Astrocyte of the spinal cord (primary cell): ENCODE results near the gene CABP4.

Experiments used
- DNase-seq: peaks from one replicate; pipeline ENCODE4 v3.0.0; 2011; ENCODE audit warnings: low read depth, low spot score
- H3K4me3 ChIP-seq: 2 replicates; pipeline ENCODE4 v1.5.1; 2011; ENCODE audit warnings: low read depth, mild to moderate bottlenecking, low read length, moderate library complexity
- in situ Hi-C: cut with HindIII; loops from 2 replicates; pipeline ENCODE4 v1.10.0; 2017; ENCODE audit warnings: low sequenced_read_pairs
- TF ChIP-seq, protein P1 (sequence below): IDR thresholded peaks from 2 replicates; pipeline ENCODE4 v1.5.1; 2012; ENCODE audit warnings: low read depth, mild to moderate bottlenecking, low read length, inconsistent platforms

The CABP4 gene

DNA sequence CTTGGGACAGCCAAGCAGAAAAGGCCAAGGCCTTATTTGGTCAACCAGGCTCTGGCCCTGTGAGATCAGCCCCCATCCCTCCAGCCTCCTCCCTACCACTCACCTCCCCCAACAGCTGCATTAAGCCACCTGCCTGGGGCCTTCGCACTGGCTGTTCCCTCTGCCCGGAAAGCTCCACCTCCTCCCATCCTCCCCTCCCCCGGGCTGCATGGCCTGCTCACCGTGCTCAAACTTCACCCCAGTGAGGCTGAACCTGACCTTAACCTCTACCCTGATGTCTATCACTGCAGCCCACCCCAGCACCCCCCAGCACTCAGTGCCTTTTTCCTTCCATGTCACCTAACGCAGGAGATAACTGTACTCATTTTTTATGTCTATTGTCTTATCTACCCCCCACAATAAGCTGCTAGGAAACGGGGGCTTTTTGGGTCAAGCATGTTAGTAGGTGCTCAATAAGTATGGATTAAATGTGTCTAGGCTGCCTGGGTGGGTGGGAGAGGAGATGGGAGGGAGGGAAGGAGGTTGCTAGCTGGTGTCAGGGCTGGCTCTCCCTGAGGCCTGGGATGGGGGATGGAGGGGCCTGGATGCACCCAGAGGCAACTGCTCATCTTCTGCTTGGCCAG, 18.6 kb upstream of the CABP4 start:
- peak; percentile 11 for DNase-seq
- no peak overlapping the region for H3K4me3 ChIP-seq
- in situ Hi-C loops: no loop called here
- TF ChIP-seq, protein P1, sequence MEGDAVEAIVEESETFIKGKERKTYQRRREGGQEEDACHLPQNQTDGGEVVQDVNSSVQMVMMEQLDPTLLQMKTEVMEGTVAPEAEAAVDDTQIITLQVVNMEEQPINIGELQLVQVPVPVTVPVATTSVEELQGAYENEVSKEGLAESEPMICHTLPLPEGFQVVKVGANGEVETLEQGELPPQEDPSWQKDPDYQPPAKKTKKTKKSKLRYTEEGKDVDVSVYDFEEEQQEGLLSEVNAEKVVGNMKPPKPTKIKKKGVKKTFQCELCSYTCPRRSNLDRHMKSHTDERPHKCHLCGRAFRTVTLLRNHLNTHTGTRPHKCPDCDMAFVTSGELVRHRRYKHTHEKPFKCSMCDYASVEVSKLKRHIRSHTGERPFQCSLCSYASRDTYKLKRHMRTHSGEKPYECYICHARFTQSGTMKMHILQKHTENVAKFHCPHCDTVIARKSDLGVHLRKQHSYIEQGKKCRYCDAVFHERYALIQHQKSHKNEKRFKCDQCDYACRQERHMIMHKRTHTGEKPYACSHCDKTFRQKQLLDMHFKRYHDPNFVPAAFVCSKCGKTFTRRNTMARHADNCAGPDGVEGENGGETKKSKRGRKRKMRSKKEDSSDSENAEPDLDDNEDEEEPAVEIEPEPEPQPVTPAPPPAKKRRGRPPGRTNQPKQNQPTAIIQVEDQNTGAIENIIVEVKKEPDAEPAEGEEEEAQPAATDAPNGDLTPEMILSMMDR: no peak

DNA sequence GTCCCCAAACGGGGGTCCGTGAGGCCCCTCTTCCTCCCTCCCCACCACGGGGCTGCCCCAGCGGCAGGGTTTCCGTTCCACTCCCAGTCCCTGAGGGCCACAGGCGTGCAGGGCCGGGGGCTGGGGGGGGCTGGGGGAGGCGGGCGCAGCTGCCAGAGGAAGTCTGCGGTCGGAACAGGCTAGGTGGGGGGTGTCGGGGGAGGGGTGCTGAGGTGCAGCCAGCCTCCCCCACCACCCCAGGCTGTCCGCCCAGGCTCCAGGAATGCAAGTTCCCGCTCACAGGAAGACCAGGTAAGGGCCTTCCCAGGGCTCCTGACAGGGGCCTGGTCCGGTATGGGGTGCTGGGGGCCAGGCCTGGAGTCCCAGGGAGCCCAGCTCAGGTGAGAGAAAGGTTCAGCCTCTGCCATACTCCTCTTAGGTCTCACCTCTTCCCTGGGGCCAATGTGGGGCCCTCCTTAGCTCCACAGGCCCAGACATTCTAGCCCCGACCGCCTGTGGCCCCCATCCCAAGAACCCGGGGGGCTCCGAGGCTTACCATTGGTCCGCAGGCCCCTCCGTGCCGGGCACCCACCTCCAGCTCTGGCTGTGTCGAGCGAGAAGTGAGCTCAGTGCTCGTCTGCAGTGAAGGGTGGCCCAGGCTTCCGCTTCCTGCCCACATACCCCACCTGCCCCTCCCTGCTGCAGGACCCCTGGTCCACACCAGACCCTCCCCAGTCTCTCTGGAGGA, 17.9 kb upstream of the CABP4 start, which contains the start of gene PTPRCAP:
Gene PTPRCAP (minus strand): TSS at position 601 of the 727 bp plus-strand sequence. CDS start 63 bp downstream, at position 538.
- in situ Hi-C loops: no loop called here
- TF ChIP-seq, protein P1: no peak
- no peak within 1 kb of the TSS for H3K4me3 ChIP-seq
- no peak for DNase-seq

DNA sequence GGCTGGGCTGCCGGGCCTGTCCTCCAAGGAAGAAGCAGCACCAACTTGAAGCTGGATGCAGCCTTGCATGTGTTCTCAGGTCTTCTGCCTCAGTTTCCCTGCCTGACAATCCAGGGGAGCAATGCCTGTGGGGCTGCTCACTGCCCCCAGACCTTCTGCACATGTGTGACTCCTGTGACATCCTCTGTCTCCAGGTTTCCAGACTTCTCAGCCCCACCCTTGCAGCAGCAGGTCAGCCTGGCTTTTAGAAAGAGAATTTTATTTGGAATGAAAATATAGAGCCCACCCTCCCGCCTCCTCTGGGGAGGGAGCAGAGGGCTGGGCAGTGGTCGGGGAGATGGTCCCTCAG, 17.4 kb upstream of the CABP4 start:
- no peak for DNase-seq
- H3K4me3 ChIP-seq: no peak overlapping the region
- TF ChIP-seq, protein P1: no peak
- in situ Hi-C loops: no loop called here

DNA sequence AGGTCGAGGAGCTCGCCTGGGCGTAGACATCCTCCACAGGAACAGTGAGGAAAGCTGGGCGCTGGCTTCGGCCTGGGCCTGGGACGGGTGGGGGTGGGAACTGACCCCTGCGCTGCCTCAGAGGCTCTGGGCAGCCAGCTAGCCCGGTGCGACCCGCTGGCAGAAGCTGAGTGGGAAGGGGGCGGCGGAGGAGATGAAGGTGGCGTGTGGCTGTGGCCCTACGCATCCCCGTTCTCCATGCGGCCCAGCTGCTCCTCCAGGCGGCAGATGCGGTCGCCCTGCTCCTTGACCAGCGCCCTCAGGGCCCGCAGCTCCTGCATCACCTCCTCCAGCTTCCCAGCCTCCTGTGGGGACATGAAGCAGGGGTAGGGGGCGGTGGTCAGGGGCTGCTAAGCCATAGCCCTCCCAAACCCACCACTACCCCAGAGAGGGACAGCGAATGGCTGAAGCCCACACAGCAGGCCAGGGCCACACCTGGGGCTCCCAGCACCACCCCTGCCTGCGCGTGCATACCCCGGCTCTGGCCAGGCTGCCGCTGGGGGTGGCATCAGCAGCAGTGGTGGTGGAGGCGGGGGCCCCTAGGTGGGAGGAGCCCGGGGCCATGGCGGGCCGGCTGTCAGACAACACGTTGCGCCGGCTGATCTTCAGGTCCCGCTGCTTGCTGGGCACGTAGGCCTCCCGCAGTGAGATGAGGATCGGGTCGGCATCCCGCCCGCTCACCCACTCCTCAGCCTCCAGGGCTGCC, 16.8 kb upstream of the CABP4 start:
- in situ Hi-C loops: no loop called here

DNA sequence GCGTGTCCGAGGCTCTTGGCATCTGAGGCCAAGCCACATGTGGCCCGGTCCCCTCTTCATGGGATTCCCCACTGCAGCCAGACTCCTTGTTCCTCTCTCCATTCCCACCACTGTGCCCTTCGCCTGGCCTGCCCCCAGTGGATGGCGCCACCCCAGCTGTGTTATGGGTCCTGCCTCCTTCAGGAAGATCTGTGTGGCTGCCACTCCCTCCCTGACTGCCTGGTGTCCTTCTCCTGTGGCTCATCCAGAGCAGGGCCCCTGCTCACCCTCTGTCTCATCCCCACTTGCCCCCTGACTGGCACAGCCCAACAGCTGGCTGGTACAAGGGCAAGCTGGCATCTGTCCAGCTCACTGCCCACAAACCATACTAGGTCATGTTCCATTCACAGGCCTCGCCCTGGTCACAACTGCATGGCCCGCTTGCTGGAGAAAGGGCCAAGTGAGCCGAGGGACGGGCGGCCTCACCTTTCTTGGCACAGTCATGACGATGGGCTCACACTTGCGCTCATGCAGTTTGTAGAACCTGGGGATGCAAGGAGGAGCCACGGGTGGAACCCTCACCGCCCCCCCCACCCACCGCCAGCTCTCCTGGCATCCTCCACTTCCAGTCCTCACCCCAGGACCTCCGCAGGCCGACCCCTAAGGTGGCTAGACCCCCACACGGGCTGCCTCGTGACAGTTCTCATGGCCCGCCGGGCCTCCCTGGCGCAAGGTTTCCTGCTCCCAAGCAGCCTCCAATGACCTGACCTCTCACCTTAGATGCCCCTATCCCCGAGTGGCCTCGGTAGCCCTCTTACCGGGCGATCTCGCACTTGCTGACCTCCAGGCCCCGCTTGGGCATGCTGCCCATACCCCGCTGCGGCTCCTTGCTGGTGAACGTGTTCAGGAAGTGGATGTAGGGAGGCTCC, 15.6 kb upstream of the CABP4 start:
- no peak overlapping the region for H3K4me3 ChIP-seq
- TF ChIP-seq, protein P1: peak; percentile 25
- DNase-seq: peak; percentile 10
- in situ Hi-C loops: no loop called here

More for the DNA sequence above, 16.8 kb upstream of the CABP4 start:
- TF ChIP-seq, protein P1: no peak
- no peak for DNase-seq
- no peak overlapping the region for H3K4me3 ChIP-seq
